ENCODE results near the gene C10orf90.
A peak's percentile ranks its signal among the peaks of the same experiment; 100 is the strongest.

Gene C10orf90

GRCh38 chr10:126536656-126537055 is 133.8 kb downstream of the C10orf90 start:
- no peak for DNase-seq

- DNase-seq = no peak
Observed at GRCh38 chr10:126536148-126536547, 134.3 kb downstream of the C10orf90 start.

- DNase-seq = no peak
Observed at GRCh38 chr10:126533644-126534043, 136.8 kb downstream of the C10orf90 start.

GRCh38 chr10:126528315-126528835 is 142.1 kb downstream of the C10orf90 start:
- no peak for DNase-seq

GRCh38 chr10:126527645-126528314 is 142.7 kb downstream of the C10orf90 start:
- no peak for DNase-seq

- no peak for DNase-seq
Observed at GRCh38 chr10:126525326-126525725, 145.2 kb downstream of the C10orf90 start.

- no peak for DNase-seq
Observed at GRCh38 chr10:126524526-126524925, 146.0 kb downstream of the C10orf90 start.

GRCh38 chr10:126523071-126523470 is 147.4 kb downstream of the C10orf90 start:
- no peak for DNase-seq

- DNase-seq = no peak
Observed at GRCh38 chr10:126521399-126521798, 149.1 kb downstream of the C10orf90 start.

- DNase-seq = no peak
Observed at GRCh38 chr10:126520751-126521317, 149.7 kb downstream of the C10orf90 start.

- no peak for DNase-seq
Observed at GRCh38 chr10:126519992-126520391, 150.5 kb downstream of the C10orf90 start.

- DNase-seq = no peak
Observed at GRCh38 chr10:126519185-126519584, 151.3 kb downstream of the C10orf90 start.

GRCh38 chr10:126518218-126519080 is 152.0 kb downstream of the C10orf90 start:
- no peak for DNase-seq

GRCh38 chr10:126516515-126516914 is 154.0 kb downstream of the C10orf90 start:
- no peak for DNase-seq

GRCh38 chr10:126511917-126512479 is 158.5 kb downstream of the C10orf90 start:
- no peak for DNase-seq

- DNase-seq = no peak
Observed at GRCh38 chr10:126509182-126509581, 161.3 kb downstream of the C10orf90 start.

GRCh38 chr10:126508535-126509040 is 161.9 kb downstream of the C10orf90 start:
- DNase-seq = no peak

- no peak for DNase-seq
Observed at GRCh38 chr10:126504761-126505112, 165.8 kb downstream of the C10orf90 start.

- peak; percentile 2 for DNase-seq
Observed at GRCh38 chr10:126504063-126504760, 166.3 kb downstream of the C10orf90 start.

- DNase-seq = no peak
Observed at GRCh38 chr10:126503392-126504062, 167.0 kb downstream of the C10orf90 start.

- no peak for DNase-seq
Observed at GRCh38 chr10:126502441-126502840, 168.1 kb downstream of the C10orf90 start.

- DNase-seq = no peak
Observed at GRCh38 chr10:126501828-126502227, 168.7 kb downstream of the C10orf90 start.

All from DMS79 treated with DMSO at 0.1 percent for 48 hours (cell line).